Activated T-cell treated with anti-CD3 and anti-CD28 coated beads, Interleukin-2, amount 50 U/mL, for 48 hours (primary cell): ENCODE results near the gene KCTD21.
A peak's percentile ranks its signal among the peaks of the same experiment; 100 is the strongest.
"Not testable (repeated sequence)": the region's sequence is repeated elsewhere in the genome, so short reads cannot be mapped to it uniquely, and the experiment has no call there.

Source experiments
- DNase-seq, 2 experiments: peaks; one replicate each; pipeline ENCODE4 v3.0.0-alpha.2; 2020

Gene KCTD21

GRCh38 chr11:78200553-78200952 lies 12.1 kb upstream of the KCTD21 start:
- DNase-seq, result no peak

DNA sequence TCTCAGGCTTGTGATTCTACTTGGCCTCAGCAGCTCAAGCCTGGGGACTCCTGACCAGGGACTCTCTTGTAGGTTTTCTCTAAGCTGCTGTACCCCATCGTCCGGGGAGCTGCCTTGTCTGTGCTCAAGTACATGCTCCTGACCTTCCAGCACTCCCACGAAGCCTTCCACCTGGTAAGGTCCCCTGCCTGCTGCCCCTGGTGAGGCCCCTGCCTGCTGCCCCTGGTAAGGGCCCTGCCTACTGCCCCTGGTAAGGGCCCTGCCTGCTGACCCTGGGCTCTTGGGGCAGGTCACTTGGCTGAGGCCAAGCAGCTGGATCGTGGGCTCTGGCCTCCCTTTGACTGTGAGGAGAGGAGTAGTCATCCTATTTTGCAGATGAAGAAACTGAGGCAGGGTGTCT lies 11.6 kb upstream of the KCTD21 start:
- DNase-seq, result no peak

DNA sequence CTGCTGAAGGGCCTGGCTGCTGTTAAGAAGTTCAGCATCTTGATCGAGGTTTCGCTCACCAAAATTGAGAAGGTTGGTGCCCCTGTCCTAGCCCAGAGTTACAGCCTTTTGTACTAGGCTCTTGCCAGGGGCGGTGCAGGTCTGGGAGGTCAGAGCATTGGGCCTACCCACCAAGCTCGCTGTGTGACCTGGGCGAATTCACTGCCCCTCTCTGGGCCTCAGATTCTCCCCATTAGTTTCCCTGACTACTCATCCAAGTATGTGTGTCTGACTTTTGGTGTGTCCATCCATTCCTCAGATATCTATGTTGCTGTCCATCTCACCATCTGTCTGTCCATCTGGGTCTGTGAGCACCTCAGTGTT lies 11.2 kb upstream of the KCTD21 start:
- DNase-seq, result no peak

- no peak for DNase-seq
Observed at GRCh38 chr11:78199015-78199652, 10.7 kb upstream of the KCTD21 start.

GRCh38 chr11:78197816-78198215 lies 9.4 kb upstream of the KCTD21 start:
- DNase-seq, result no peak

DNA sequence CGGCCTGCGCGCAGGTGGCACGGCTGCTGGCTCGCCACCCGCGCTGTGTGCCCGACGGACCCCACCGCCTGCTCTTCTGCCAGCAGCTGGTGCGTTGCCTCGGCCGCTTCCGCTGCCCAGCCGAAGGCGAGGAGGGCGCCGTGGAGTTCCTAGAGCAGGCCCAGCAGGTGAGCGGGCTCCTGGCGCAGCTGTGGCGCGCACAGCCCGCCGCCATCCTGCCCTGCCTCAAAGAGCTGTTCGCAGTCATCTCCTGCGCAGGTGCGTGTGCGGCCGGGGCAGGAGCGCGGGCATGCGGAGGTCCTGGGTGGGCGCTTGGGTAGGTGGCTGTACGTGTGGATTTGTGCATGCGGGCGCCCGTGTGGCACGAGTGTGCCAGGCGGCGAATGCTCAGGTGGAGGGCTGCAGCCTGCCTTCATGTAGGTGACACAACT lies 8.2 kb upstream of the KCTD21 start:
- DNase-seq, result no peak

DNA sequence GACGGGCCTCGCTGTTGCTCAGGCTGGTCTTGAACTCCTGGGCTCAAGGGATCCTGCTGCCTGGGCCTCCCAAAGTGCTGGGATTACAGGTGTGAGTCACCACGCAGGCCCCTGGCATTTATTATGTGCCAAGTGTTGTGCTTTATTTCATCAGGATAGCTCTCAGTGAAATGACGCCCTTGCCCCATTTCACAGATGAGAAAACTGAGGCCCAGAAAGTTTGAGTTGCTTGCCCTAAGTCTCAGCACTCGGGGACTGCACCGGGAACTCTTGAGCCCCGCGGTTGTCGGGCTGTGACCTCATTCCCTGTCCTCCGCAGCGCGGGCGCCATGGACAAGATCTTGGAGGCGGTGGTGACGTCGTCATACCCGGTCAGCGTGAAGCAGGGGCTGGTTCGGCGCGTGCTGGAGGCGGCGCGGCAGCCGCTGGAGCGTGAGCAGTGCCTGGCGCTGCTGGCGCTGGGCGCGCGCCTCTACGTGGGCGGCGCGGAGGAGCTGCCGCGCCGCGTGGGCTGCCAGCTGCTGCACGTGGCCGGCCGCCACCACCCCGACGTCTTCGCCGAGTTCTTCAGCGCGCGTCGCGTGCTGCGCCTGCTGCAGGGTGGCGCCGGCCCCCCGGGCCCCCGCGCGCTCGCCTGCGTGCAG lies 7.6 kb upstream of the KCTD21 start:
- no peak for DNase-seq

DNA sequence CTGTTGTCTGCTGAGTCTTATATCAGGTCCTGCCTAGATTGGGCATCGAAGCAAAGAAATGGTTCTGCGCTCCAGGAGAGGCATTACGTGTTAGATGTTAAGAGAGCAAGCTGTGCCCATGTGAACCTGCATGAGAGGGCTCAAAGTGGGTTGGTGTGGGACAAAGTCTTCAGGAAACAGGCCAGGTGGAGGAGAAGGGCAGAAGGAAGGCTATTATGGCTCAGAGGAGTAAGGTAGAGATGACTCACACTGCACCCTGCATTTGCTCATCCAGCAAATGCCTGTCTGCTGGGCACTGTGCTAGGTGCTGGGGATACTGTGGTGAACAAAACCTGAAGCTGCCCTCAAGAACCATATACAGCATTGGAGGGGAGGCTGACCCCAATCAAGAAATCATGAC lies 6.1 kb upstream of the KCTD21 start:
- DNase-seq, result no peak

GRCh38 chr11:78193806-78194205 lies 5.4 kb upstream of the KCTD21 start:
- DNase-seq, result no peak

DNA sequence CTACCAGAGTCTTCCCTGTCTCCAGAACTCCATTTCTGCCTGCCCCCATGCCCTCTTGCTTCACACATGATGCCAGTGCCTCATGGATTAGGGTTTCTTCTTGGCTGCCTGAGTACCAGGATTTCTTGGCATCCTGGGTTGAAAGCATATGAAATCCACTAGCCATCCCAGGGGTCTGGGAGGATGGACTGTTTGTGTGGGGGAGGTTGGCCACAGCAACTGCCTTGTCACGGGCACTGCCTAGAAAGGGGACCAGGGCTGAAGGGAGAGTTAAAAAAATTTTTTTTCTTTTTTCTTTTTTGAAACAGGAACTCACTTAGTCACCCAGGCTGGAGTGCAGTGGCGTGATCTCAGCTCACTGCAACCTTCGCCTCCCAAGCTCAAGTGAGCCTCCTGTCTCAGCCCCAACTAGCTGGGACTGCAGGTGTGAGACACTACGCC lies 4.5 kb upstream of the KCTD21 start:
- peak in 1 of 2 experiments; percentile 35 for DNase-seq

DNA sequence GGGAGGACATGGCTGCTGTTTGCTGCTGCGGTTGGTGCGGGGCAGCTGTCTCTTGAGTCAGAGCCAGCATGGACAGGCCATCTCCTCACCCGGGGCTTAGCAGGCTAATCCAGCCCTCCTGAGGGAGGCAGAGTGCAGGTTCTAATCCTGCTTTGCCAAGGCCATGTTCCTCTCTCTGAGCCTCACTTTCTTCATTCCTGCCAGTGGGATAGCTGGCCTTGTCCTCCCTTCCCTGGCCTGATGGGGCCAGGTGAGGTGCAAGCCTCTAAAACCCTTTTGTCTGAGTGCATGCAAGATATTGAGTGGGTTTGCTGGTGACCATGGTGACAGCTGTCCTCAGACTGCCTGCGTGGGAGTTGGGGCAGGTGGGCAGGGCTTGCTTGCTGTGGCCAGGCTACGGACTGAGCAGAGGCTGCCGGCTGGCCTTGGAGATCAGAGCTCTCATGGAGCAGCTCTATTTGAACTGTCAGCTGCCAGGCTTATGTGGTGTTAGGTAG lies 3.8 kb upstream of the KCTD21 start:
- DNase-seq, result no peak

DNA sequence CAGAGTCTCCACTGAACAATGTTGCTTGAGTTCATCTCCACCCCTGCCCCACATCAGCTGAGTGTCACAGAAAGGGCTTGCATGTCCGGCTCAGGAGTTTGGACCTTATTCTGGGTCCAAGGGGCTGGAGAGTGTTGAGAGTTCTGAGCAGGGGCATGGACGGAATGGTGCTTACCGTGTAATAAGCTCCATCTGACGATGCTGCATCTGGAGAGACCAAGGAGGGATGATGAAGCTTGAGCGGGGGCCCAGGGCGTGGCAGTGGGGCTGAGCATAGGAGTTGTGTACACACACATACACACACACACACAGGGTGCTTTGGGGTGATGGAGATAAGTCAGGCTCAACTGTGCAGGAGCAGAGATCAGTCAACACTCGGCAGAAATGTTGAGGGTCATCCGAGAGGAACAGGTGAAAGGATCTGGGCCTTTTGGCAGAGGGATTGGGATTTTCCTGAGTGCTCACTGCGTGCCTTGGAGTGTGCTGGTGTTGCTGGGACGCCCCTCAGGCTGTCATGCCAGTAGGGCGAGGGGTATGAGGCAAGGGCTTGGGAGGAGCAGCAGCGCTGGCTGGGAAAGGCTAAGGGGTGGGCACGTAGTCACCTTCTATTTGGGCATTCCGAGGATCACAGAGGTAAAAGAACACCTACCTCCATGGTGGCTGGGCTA lies 2.6 kb upstream of the KCTD21 start:
- no peak for DNase-seq

DNA sequence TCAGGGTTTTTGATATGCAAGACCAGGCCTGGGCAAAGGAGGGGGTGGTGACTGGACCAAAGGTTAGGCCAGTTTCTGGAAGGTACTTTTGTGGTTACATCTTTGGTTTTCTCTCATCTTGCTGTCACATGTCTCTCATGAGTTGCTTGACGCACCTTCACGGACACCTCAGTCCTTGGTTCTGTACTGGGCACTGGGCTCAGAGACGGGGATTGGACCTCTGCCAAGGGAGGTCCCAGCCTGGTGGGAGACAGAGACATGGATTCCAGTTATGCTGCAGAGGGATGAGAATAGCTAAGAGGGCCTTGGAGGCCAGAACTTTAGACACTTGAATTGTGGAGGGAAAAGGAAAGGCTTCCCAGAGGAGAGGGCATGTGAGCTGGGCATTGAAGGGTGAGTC lies 1.9 kb upstream of the KCTD21 start:
- no peak for DNase-seq

GRCh38 chr11:78189851-78190250 lies 1.4 kb upstream of the KCTD21 start:
- DNase-seq, result no peak

DNA sequence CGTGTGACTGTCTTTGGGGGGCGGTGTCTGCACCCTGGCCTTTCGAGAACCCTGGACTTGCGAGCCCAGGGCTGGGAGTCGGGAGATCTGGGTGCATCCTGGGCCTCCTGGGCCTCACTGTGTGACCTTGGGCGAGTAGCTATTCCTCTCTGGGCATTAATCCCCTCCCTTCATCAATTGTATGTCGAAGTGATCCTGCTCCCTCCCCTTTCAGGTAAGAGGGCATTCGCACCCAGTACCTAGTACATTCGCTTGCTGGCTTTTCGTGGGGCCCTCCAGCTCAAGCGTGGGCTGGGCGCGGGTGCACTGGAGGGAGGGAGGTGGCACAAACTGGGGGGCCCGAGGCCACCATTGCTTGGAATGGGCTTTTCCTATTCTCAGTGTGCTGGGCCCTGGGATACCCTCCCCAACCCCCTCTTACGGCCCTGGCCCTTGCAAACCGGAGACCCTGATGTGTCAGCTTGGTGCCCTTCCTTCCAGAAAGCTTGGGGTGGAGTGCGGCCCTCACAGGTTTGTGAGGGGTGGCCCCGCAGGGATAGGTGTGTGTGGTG lies 823 bp upstream of the KCTD21 start:
- no peak for DNase-seq

DNA sequence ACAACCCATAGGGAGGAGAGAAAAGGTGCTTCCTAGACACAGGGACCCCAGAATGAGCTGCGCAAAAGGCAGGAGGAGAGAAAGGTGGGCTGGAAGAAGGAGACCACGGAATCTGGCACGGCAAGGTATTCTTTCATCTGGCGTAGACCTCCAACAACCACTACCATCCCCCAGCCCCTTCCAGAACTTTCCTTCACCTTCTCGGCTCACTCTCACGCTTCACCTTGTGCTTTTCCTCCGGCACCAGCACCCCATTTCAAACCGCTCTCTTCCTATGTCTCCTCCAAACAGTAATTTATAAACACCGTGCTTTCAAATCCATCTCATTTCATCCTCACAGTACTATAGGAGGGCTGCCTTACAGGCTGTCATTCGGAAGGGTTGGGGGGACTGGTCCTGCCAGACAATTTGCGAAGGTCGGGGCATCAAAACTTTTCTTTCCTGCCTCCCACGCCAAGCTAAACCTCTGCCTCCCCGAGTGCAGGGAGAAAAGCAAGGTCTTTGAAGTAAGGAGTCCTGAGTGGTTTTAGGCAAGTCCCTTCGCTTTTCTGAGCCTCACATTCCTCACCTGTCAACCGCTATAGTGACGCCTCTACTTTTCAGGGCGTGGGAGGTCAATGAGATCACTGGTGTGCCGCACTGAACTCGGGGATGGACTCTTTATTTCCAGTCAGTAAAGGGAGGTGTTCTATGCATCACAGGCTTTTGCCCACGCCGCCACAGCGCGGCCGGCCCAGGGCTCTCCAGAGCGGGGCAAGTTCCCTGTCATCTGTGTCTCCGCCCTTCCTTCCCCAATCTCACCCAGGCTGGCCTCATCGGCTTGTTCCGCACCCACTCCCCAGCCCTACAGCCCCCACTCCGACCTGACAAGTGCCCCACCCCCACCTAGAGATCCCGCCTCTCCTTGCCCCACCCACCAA lies 800 bp downstream of the KCTD21 start:
- DNase-seq, result peak; percentile 87 to 89

DNA sequence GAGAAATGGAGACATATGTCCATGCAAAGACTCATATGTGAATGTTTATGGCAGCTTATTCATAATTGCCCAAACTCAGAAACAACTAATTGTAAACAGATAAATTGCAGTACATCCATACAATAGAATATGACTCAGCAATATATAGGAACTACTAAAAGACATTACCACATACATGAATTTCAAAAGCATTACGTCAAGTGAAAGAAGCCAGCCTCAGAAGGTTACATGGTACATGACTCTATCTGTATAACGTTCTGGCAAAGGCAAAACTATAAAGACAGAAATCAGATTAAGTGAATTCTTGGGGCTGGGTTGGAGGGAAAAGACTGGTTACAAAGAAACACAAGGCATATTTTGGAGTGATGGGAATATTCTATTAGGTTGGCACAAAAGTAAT lies 7.2 kb downstream of the KCTD21 start:
- no peak for DNase-seq

GRCh38 chr11:78180751-78181150 lies 7.7 kb downstream of the KCTD21 start:
- DNase-seq, result no peak

DNA sequence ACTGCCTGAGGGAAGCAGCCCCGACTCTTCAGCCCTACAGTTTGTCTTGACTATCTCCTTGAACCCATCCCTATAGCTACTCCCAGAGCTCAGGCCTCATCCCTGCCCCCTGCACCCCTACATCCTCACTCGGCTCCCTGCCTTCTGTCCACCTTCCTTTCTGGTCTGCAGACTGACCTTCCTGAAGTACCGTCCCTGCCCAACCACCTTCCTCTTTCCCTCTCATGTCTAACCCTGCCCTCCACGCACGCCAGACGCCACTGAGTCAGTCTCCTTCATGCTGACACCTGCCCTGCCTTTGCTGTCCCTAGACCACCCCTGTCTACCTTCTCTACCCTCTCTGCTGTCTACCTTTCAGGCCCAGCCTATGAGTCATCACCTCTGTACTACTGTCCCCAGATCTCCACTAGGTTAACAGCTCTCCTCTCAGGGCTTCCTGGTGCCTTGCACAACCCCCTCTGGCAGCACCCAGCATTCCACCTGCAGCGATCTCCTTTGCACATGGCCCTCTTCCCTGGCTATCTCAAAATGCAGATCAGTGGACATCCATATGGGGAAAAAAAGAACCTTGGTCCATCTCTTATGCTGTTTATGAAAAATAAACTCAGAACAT lies 8.9 kb downstream of the KCTD21 start:
- DNase-seq, result no peak

GRCh38 chr11:78177216-78177615 lies 11.2 kb downstream of the KCTD21 start:
- DNase-seq, result no peak

DNA sequence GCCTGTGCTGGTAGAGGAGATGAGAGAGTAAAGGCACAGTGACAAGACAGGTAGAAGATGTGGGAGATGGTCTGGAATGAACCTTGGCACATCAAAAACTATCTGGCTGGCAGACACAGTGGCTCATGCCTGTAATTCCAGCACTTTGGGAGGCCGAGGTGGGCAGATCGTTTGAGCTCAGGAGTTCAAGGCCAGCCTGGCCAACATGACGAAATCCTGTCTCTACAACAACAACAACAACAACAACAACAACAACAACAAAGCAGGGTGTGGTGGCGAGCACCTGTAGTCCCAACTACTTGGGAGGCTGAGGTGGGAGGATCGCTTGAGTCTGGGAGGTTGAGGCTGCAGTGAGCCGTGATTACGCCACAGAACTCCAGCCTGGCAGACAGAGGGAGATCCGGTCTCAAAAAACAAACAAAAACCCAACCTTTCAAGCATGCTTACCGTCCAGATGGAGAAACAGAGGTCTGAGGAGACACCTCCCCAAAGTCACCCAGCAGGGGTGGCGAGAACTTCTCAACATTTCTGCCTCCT lies 11.8 kb downstream of the KCTD21 start:
- DNase-seq, result no peak

DNA sequence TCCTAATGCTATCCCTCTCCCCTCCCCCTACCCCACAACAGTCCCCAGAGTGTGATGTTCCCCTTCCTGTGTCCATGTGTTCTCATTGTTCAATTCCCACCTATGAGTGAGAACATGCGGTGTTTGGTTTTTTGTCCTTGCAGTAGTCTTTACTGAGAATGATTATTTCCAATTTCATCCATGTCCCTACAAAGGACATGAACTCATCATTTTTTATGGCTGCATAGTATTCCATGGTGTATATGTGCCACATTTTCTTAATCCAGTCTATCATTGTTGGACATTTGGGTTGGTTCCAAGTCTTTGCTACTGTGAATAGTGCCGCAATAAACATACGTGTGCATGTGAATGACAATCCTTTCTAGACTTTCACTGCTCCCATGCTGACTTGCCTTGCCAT lies 12.6 kb downstream of the KCTD21 start:
- DNase-seq, result not testable (repeated sequence)
